ENCODE results near the gene PRRT2.
A peak's percentile ranks its signal among the peaks of the same experiment; 100 is the strongest.
"Not testable (repeated sequence)": the region's sequence is repeated elsewhere in the genome, so short reads cannot be mapped to it uniquely, and the experiment has no call there.

The PRRT2 gene

GRCh38 chr16:29811896-29812665 lies at the start of gene PRRT2:
Gene PRRT2 (plus strand): TSS chr16:29812193. CDS start chr16:29813055, 862 bp downstream.
- DNase-seq (ENCODE audit: low read depth in 2 of 3, low spot score in 2 of 3) = no peak

GRCh38 chr16:29763326-29763725 lies 48.7 kb upstream of the PRRT2 start:
- no peak for DNase-seq (ENCODE audit: low read depth in 2 of 3, low spot score in 2 of 3)

GRCh38 chr16:29765167-29766032 lies 46.6 kb upstream of the PRRT2 start:
- DNase-seq (ENCODE audit: low read depth in 2 of 3, low spot score in 2 of 3) = no peak

DNA sequence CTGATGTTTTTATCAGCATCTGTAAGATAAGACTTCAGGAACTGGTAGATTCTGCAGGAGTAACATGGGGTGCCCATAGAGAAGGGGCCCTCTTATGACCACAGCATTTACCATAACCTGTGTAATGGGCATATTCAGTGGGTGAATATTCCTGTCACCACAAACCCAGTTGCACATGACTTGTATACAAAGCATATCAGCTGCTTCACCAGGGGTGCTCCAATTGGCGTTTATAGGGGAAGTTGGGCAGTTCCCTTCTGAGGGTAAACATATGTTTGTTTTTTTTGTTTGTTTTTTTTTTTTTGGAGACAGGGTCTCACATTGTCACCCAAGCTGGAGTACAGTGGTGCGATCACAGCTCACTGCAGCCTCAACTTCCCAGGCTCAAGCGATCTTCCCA lies 45.4 kb upstream of the PRRT2 start:
- DNase-seq (ENCODE audit: low read depth in 2 of 3, low spot score in 2 of 3) = no peak

- DNase-seq (ENCODE audit: low read depth in 2 of 3, low spot score in 2 of 3) = no peak
Observed at GRCh38 chr16:29767062-29767461, 44.9 kb upstream of the PRRT2 start.

DNA sequence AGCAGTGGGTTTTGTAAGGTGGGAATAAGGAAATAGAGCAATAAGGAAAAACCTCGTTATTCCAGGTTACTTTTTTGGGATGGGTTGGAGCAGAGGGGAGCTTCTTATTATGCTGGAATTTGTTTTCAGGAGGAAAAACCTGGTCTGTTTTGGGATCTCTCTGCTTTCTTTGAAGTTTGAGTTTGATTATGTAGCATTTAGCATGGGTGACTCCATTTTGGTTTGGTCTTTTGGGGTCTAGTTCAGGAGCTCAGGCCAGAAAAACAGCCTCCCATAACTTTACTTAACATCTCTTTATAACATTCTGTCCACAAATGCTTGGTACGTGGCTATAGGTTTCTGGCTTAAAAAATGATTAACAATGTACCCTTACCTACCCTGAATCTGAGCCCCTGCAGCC lies 42.5 kb upstream of the PRRT2 start:
- DNase-seq (ENCODE audit: low read depth in 2 of 3, low spot score in 2 of 3) = no peak

GRCh38 chr16:29770250-29770929 lies 41.6 kb upstream of the PRRT2 start:
- DNase-seq (ENCODE audit: low read depth in 2 of 3, low spot score in 2 of 3) = no peak

DNA sequence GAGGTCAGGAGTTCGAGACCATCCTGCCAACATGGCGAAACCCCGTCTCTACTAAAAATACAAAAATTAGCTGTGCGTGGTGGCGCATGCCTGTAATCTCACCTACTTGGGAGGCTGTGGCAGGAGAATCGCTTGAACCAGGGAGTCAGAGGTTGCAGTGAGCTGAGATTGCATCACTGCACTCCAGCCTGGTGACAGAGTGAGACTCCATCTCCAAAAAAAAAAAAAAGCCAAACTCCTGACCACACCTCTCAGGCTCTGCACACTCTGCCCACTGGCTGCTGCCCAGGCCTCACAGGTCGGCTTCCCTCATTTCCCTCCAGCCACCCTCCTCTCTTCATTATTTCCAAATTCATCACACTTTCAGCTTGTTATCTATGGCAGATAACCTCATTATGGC lies 39.7 kb upstream of the PRRT2 start:
- not testable (repeated sequence) for DNase-seq (ENCODE audit: low read depth in 2 of 3, low spot score in 2 of 3)

DNA sequence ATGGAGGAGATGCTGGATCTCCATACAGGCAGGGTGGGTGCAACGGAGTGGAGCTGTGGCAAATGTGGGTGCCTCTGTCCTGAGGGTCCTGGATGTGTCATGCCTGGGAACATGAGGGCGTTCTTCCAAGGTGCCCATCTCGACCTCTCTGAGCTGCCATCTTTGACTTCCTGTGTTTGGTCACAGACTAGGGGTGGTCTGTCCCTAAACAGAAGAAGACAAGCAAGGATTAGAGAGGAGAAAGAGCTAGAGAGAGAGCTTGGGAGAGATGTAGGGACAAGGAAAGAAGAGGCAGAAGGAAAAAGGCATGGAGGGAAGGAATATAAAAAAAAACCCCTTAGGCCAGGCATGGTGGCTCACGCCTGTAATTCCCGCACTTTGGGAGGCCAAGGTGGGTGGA lies 37.3 kb upstream of the PRRT2 start:
- DNase-seq (ENCODE audit: low read depth in 2 of 3, low spot score in 2 of 3) = no peak

DNA sequence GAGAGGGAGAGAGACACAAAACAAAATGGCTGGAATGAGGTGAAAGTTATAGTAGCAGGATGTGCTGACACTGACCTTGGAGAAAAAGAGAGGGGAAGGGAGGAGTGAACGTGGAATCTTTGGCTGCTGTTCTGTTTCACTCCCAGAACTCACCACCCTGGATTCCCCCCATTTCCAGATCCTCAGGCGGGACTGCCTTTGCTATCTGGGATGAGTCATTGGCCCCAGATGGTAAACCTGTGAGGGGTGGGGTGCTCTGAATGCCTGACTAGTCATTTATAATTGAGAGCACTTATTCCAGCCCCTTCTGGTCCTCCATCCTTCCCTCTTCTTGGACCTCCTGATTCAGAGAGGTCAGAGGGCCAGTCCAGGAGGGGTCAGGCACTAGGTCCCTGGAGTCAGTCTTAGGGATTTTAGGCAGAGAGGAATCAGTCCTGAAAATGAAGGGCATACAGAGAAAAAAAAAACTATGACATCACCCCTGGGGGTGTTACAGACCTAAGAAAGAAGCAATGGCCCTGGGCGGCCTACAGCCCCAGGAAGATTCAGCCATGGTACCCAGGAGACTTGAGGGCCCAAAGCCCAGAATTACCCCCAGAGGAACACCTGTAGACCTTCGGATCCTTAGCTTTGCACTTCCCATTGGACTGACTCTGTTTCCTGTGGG lies 36.1 kb upstream of the PRRT2 start:
- no peak for DNase-seq (ENCODE audit: low read depth in 2 of 3, low spot score in 2 of 3)

DNA sequence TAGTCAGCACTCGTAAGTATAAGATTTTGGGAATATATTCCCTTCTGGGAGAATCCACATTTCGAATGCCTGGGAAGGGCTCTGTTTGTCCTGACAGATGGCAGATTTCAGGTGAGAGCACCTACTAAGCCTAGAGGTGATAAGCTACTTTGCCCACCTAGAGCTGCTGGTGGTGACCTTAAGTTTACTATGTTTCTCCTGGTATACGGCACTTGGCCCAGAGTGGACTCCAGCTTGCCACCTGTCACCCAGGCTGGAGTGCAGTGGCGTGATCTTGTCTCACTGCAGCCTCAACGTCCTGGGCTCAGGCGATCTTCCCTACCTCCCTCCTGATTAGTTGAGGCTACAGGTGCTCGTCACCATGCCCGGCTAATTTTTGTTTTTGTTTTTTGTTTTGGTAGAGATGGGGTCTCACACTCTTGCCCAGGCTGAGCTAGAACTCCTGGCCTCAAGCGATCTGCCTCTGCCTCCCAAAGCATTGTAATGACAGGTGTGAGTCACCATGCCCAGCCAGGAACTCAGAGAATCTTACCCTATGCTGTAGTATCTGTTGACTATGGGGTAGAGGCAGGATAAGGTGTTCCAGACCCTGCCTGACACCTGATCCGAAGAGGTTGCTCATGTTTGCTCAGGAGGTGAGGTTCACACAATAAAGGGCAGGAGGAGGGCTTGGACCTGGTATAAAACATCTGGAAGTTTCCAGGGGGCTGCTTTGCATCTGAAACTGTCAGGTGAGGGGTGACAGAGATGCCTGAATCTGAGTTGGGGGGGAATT lies 34.2 kb upstream of the PRRT2 start, which contains the start of gene ZG16:
ZG16 (plus strand) TSS at position 681 of the 775 bp plus-strand sequence. CDS start 1,011 bp downstream, outside the sequence.
- DNase-seq (ENCODE audit: low read depth in 2 of 3, low spot score in 2 of 3) = no peak

- no peak for DNase-seq (ENCODE audit: low read depth in 2 of 3, low spot score in 2 of 3)
Observed at GRCh38 chr16:29779474-29779873, 32.5 kb upstream of the PRRT2 start.

GRCh38 chr16:29783094-29783953 lies 28.7 kb upstream of the PRRT2 start:
- not testable (repeated sequence) for DNase-seq (ENCODE audit: low read depth in 2 of 3, low spot score in 2 of 3)

DNA sequence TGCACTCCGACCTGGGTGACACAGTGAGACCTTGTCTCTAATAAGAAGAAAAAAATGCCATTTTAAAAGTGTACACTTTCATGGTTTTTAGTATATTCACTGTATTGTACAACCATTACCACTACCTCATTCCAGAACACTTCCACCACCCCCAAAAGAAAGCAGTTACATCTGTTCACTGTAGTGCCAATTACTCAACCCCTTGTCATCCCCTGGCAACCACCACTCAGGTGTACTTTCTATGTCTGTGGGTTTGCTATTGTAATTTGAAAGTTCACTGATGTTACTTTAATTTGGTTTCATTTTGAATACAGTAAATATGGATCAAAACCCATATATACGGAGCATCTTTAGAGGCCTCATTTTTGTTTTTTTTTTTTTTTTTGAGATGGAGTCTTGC lies 27.8 kb upstream of the PRRT2 start:
- DNase-seq (ENCODE audit: low read depth in 2 of 3, low spot score in 2 of 3) = no peak

- DNase-seq (ENCODE audit: low read depth in 2 of 3, low spot score in 2 of 3) = peak; percentile 45 to 63 (median 48)
Observed at GRCh38 chr16:29784901-29785500, 27.0 kb upstream of the PRRT2 start.

DNA sequence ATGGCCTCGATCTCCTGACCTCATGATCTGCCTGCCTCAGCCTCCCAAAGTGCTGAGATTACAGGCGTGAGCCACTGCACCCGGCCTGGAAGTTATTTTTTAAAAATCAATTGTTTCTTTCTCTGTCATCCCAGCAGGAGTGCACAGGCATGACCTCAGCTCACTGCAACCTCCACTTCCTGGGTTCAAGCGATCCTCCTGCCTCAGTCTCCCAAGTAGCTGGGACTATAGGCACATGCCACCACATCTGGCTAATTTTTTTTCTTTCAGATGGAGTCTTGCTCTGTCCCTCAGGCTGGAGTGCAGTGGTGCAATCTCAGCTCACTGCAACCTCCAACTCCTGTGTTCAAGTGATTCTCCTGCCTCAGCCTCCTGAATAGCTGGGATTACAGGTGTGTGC lies 24.8 kb upstream of the PRRT2 start:
- DNase-seq (ENCODE audit: low read depth in 2 of 3, low spot score in 2 of 3) = not testable (repeated sequence)

DNA sequence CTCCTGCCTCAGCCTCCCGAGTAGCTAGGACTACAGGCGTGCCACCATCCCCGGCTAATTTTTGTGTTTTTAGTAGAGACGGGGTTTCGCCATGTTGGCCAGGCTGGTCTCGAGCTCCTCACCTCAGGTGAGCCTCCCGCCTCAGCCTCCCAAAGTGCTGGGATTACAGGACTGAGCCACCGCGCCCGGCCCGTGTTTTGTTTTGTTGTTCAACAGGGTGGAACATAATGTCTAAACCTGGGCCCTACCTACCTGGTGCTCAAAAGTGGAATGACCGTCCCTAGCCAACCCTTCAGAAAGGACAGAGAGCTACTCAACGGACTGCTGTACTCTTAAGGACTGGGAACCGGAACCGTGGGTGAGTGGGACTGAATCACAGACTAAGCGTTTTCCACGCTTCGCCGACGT lies 22.2 kb upstream of the PRRT2 start:
- DNase-seq (ENCODE audit: low read depth in 2 of 3, low spot score in 2 of 3) = peak in 1 of 3 experiments; percentile 8

DNA sequence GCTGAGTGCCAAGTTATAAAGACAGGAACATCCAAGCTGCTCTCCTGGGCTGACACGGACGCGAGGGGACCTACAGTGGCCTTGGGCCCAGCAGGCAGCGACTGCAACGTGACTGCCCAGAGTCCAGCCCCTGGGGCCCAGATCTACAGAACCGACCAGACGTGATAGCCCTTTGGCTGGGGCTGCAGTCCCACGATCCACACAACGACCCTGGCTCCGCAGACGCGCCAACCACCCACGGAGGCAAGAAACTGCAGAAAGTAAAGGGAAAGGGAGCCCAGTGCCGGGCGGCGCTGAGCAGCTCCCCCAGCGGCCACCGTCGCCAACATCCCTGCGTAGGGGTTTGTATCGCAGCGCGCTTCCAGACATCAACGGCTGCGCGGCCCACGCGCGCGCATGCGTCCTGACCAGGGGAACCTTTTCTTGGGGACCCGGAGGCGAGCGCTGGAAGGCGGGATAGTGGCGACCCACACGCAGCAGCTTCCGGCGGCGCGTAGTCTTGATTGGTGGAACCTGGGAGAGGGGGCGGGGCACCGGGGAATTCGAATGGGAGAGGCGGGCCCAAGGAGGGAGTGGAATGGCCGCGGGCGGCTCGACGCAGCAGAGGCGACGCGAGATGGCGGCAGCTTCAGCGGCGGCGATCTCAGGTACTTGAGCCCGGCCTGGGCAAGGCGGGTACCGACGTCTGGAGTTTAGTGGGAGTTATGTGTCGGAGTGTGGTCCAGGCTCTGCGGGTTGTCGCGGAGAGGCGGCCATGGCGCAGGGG lies 21.6 kb upstream of the PRRT2 start, which contains the start of gene KIF22:
KIF22 (plus strand) TSS at position 569 of the 766 bp plus-strand sequence; CDS start at position 578, 9 bp downstream.
- DNase-seq (ENCODE audit: low read depth in 2 of 3, low spot score in 2 of 3) = peak; percentile 99 to 100 (median 100)
